ENCODE measurements around the gene SPDYC.

Gene SPDYC

GRCh38 chr11:65221026-65221425, 51.0 kb downstream of the SPDYC start:
- in situ Hi-C loops (cut with MboI; ENCODE audit: low sequenced_read_pairs): no loop called here
